Gastroesophageal sphincter (tissue), 4 donors: ENCODE measurements around the gene DSG4. TPM values are rescaled to one million over a fixed set of nuclear protein-coding genes. Genes with fewer than 3 reads are reported as not detected.

Source experiments
- ATAC-seq: fragments of 150-250 bp; one replicate; pipeline ENCODE4 v1.9.1; 2016; ENCODE audit warnings: mild to moderate bottlenecking, moderate library complexity
- H3K27ac ChIP-seq, 4 donors: fragments of 200-600 bp; sonication (generic) in 3 of 4; 1 replicate in 3 of 4; 2 replicates in 1 of 4; pipeline ENCODE4 v1.5.1; 2016 to 2019
- H3K27me3 ChIP-seq: fragments of 200-600 bp; sonication (generic); one replicate; pipeline ENCODE4 v1.5.1; 2019
- H3K36me3 ChIP-seq, 2 donors: fragments of 200-600 bp; sonication (generic); one replicate each; pipeline ENCODE4 v1.5.1; 2019; ENCODE audit warnings: control low read depth in 1 of 2
- H3K4me1 ChIP-seq, 3 donors: fragments of 200-600 bp; sonication (generic); 1 replicate in 2 of 3; 2 replicates in 1 of 3; pipeline ENCODE4 v1.5.1; 2016 to 2019; ENCODE audit warnings: control low read depth in 2 of 3
- H3K4me3 ChIP-seq, 2 donors: fragments of 200-600 bp; sonication (generic); one replicate each; pipeline ENCODE4 v1.5.1; 2019; ENCODE audit warnings: mild to moderate bottlenecking in 1 of 2, moderate library complexity in 1 of 2
- H3K9me3 ChIP-seq, 3 donors: fragments of 200-600 bp; sonication (generic); one replicate each; pipeline ENCODE4 v1.5.1; 2017 to 2019; ENCODE audit warnings: control low read depth in 2 of 3
- CTCF ChIP-seq, 4 experiments: fragments of 200-600 bp in 2 of 4; fragments of 450-650 bp in 2 of 4; sonication (generic) in 1 of 4; IDR thresholded peaks; one replicate each; pipeline ENCODE4 v1.5.1; 2017 to 2019; ENCODE audit warnings: antibody characterized with exemption in 4 of 4, mild to moderate bottlenecking in 2 of 4, moderate library complexity in 2 of 4
- EP300 ChIP-seq: sonication (generic); formaldehyde crosslinking; IDR thresholded peaks from one replicate; pipeline ENCODE4 v1.6.1; 2017; ENCODE audit warnings: antibody characterized with exemption, mild to moderate bottlenecking
- POLR2A ChIP-seq, 2 donors: fragments of 450-650 bp; IDR thresholded peaks; one replicate each; pipeline ENCODE4 v1.6.1; 2017; ENCODE audit warnings: antibody characterized with exemption in 2 of 2, mild to moderate bottlenecking in 2 of 2, moderate library complexity in 1 of 2
- POLR2AphosphoS5 ChIP-seq: sonication (generic); formaldehyde crosslinking; IDR thresholded peaks from one replicate; pipeline ENCODE4 v1.6.1; 2017; ENCODE audit warnings: antibody characterized with exemption
- WGBS, 2 donors: methylation state at CpG; one replicate each; pipeline ENCODE4 v1.1.5; 2018; ENCODE audit warnings: low coverage in 1 of 2; 5-methylcytosine and 5-hydroxymethylcytosine counted together
- total RNA-seq, 4 donors: library from RNA; depleted of rRNA; stranded (reverse); fragments of >200 nt; gene quantifications; one replicate each; pipeline ENCODE4 v1.1.0, GENCODE V29; 2016

The DSG4 gene
- total RNA-seq, 4 donors from 2014 or later = not detected

DNA sequence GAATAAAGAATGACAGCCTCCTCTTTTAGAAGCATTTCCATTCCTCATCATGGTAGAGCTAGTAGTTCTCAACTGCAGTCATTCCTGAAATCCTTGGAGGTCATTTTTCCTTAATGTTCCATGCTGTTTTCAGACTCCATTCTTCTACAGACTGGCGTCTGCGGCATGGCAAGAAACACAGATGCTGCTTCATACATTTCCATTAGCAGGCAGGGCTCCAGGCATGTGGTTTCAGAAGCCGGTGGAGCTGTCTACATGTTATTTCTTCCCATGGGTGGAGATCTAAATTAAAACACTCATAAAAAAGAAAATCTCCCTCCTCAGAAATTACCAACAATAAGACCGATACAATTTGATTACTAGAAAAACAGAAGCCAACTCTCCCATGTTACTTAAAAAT is 64.9 kb downstream of the DSG4 start:
- ATAC-seq = no peak
- H3K9me3 ChIP-seq = no peaks in the 10 kb centered on the region
- no peak overlapping the region for H3K4me3 ChIP-seq
- H3K36me3 ChIP-seq = no peaks in the 10 kb centered on the region
- H3K4me1 ChIP-seq = no peaks in the 10 kb centered on the region
- WGBS, 2 donors = 66 to 84% methylated on average over 2 to 3 of the region's 4 CpGs
- TF ChIP-seq CTCF (IDR thresholded peaks at IDR 0.05) (no peak), EP300 (no peak), POLR2AphosphoS5 (no peak), POLR2A (IDR thresholded peaks at IDR 0.05) (no peak)
- H3K27me3 ChIP-seq = no peaks in the 10 kb centered on the region
- H3K27ac ChIP-seq = no peak overlapping the region

GRCh38 chr18:31444142-31444541 is 67.6 kb downstream of the DSG4 start:
- ATAC-seq = no peak

DNA sequence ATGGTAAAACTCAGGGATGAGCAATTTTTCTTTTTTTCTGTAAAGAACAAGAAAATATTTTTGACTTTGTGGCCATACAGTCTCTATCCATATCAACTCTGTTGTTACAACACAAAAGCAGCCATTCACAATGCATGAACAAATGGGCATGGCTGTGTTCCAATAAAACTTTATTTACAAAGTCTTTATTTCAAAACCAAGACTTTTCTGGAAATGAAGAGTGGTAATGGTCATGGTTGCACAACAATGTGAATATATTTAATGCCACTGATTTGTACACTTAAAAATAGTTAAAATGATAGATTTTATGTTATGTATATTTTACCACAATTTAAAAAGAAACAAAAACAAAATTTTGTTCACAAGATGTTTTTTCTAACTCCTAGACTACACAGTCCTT is 69.3 kb downstream of the DSG4 start:
- Histone ChIP-seq H3K36me3 (no peaks in the 10 kb centered on the region), H3K4me3 (no peak overlapping the region), H3K4me1 (no peaks in the 10 kb centered on the region), H3K27ac (no peak overlapping the region), H3K9me3 (no peaks in the 10 kb centered on the region), H3K27me3 (no peaks in the 10 kb centered on the region)
- TF ChIP-seq EP300 (no peak), CTCF (IDR thresholded peaks at IDR 0.05) (no peak), POLR2AphosphoS5 (no peak), POLR2A (IDR thresholded peaks at IDR 0.05) (no peak)
- no peak for ATAC-seq

More at GRCh38 chr18:31444142-31444541, 67.6 kb downstream of the DSG4 start:
- no peaks in the 10 kb centered on the region for H3K4me1 ChIP-seq
- H3K27ac ChIP-seq = no peak overlapping the region
- TF ChIP-seq EP300 (no peak), POLR2AphosphoS5 (no peak), CTCF (IDR thresholded peaks at IDR 0.05) (no peak), POLR2A (IDR thresholded peaks at IDR 0.05) (no peak)
- H3K4me3 ChIP-seq = no peak overlapping the region
- H3K9me3 ChIP-seq = no peaks in the 10 kb centered on the region
- H3K36me3 ChIP-seq = no peaks in the 10 kb centered on the region
- no peaks in the 10 kb centered on the region for H3K27me3 ChIP-seq
- WGBS, 2 donors = 64 to 92% methylated on average over 2 of the region's 2 CpGs

- TF ChIP-seq POLR2AphosphoS5 (no peak), POLR2A (IDR thresholded peaks at IDR 0.05) (no peak), CTCF (IDR thresholded peaks at IDR 0.05) (no peak), EP300 (no peak)
- WGBS, 2 donors = 78 to 87% methylated on average over 3 of the region's 3 CpGs
- no peak overlapping the region for H3K4me3 ChIP-seq
- H3K9me3 ChIP-seq = no peaks in the 10 kb centered on the region
- H3K27ac ChIP-seq = no peak overlapping the region
- H3K36me3 ChIP-seq = no peaks in the 10 kb centered on the region
- no peaks in the 10 kb centered on the region for H3K4me1 ChIP-seq
- ATAC-seq = no peak
- no peaks in the 10 kb centered on the region for H3K27me3 ChIP-seq
Measured at GRCh38 chr18:31446854-31447253, 70.3 kb downstream of the DSG4 start.

DNA sequence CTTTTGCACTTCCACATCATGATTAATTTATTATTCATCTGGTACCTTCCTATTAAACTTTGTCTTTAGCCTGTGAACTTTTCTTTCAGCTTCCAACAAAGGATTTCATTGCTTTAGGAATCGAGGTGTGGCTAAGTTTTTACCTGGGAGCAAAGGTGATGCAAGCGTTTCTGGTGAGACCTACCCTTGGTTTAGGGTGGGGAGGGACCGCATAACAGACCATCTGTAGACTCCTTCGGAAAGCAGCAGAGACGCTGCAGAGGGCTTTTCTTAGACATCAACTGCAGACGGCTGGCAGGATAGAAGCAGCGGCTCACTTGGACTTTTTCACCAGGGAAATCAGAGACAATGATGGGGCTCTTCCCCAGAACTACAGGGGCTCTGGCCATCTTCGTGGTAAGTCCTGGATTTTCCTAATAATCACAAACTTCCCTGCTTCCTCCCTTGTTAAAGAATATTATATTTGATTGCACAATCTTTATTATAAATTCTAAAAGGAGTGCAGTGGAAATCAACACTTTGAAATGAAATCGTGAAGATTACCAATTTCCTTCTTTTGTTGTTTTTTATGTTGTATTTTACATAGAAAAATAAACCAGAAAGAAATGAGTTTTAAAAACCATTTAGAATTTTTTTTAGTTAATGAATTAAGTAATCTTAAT is 71.1 kb downstream of the DSG4 start, which contains the start of gene DSG3:
Gene DSG3, plus strand, starts transcription at position 212 of the 662 bp plus-strand sequence. Its CDS starts 137 bp downstream, at position 349.
- H3K36me3 ChIP-seq = no peaks in the 10 kb centered on the region
- TF ChIP-seq EP300 (no peak), POLR2AphosphoS5 (no peak), POLR2A (IDR thresholded peaks at IDR 0.05) (no peak), CTCF (IDR thresholded peaks at IDR 0.05) (no peak)
- no peak within 1 kb of the TSS for H3K27ac ChIP-seq
- H3K9me3 ChIP-seq = no peaks in the 10 kb centered on the region
- no peaks in the 10 kb centered on the region for H3K4me1 ChIP-seq
- WGBS, 2 donors = 49 to 56% methylated on average over 5 to 7 of the region's 9 CpGs
- ATAC-seq = no peak
- no peak within 1 kb of the TSS for H3K4me3 ChIP-seq
- H3K27me3 ChIP-seq = no peaks in the 10 kb centered on the region
